Mucosa of gallbladder (tissue), 1 donor: ENCODE data around the gene JAKMIP2. TPM values are rescaled to one million over a fixed set of nuclear protein-coding genes. Genes with fewer than 3 reads are reported as not detected.
"Not testable (repeated sequence)": the region's sequence is repeated elsewhere in the genome, so short reads cannot be mapped to it uniquely, and the experiment has no call there.

Experiments used
- DNase-seq: peaks from one replicate; pipeline ENCODE4 v3.0.0-alpha.2; 2020; ENCODE audit warnings: low spot score
- total RNA-seq: library from RNA; stranded (reverse); gene quantifications from one replicate; pipeline ENCODE4 v1.2.1, GENCODE V29; 2021
- donor health status: DM: no; HTN: no; CAD: no.

The JAKMIP2 gene
- total RNA-seq, 1 donor from 2014 or later: 1.8 TPM

GRCh38 chr5:147746986-147747385, 35.5 kb downstream of the JAKMIP2 start:
- DNase-seq: no peak

- DNase-seq: no peak
Measured at GRCh38 chr5:147743678-147744374, 38.7 kb downstream of the JAKMIP2 start.

DNA sequence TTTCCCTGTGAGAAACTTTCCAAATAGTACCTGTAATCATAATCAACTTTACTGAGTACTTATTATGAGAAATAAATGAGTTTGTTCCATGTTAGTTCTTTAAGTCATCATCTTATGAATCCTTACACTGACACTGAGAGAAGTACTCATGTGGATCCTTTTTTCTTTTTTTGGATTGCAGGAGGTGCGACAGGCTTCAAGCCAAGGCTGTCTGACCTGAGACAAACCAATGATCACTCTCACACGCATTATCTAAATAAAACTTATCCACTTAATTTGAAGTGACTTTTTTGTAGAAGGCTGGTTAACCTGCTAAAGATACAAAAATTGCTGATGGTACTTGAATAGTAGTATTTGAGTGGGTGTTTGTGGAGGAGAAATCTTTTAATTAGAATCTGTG, 39.5 kb downstream of the JAKMIP2 start:
- DNase-seq: no peak

- DNase-seq: no peak
Measured at GRCh38 chr5:147742151-147742550, 40.4 kb downstream of the JAKMIP2 start.

- DNase-seq: no peak
Measured at GRCh38 chr5:147740864-147741263, 41.7 kb downstream of the JAKMIP2 start.

DNA sequence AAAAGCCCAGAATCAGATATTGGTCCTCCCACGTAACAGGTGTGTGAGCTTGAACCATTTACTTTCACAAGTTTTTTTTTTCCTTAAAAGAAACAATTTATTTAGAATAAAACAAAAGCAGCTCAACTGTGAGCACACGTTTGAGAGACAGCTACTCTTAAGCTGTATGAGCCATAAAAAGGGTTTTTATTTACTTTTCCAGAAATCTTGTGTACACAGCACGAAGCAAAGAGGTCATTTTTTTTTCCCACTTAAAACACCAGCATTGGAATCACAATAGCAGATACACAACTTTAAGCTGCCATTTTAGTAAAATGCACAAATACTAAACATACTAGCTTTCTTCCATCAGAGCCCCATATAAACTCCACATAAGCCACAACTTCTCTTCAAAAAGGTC, 44.6 kb downstream of the JAKMIP2 start:
- DNase-seq: no peak

- no peak for DNase-seq
Measured at GRCh38 chr5:147735621-147736125, 46.9 kb downstream of the JAKMIP2 start.

DNA sequence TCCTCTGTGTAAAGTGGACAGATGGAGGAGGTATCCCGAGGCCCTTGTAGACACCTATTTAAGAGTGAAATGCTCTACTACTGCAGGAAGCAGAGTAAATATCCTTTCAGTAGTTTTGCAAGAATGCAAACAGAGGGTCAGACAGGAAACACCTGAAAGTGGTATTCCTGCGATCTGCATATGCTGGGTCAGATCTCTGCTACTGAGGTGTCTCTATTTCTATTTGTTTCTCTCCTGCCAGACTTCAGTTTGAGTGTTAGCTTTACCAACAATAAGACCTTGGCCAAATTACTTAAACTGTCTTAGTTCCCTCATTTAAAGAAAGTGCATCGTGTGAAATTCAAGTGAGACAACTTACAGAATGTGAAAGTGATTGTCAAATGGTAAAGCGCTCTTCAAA, 47.6 kb downstream of the JAKMIP2 start:
- DNase-seq: no peak

- DNase-seq: no peak
Measured at GRCh38 chr5:147733075-147733474, 49.5 kb downstream of the JAKMIP2 start.

- no peak for DNase-seq
Measured at GRCh38 chr5:147732291-147732883, 50.1 kb downstream of the JAKMIP2 start.

DNA sequence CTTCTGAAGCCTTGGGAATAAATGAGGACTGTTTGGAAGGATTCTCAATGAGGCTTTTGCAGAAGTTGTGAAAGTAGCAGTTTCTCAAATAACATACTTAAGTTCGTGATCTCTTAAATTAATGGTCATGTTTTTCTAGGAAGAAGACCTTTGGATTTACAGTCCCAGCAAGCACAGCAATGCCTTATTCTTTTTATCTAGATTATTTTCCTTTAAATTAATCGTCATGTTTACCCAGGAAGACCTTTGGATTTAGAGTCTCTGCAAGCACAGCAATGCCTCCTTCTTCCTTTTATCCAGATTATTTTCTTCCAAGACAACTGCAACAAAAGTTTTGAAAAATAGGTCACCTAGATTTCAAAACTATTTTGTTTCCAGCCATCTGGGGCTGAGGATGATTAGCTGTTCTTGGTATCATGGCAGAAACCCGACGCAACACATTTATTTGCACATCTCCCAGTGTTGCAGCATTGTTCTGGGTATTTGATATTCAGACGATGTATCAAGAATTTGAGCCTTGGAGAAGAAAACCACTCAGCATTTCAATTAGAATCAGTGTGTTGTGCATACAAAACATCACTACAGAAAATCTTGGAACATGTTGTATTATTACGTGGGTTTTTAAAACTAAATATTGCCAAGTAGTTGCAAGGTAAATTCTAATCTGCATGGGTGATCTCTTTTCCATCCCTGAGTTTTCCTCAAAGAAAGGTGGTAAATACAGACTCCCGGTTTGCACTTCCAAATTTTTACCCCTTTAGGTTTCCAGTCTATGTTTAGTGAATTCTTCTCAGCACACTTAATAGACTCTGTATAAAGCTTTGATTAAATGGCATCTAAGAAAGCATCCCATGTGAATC, 50.9 kb downstream of the JAKMIP2 start:
- DNase-seq: no peak

- DNase-seq: no peak
Measured at GRCh38 chr5:147727200-147727599, 55.3 kb downstream of the JAKMIP2 start.

GRCh38 chr5:147721191-147721960, 61.2 kb downstream of the JAKMIP2 start:
- DNase-seq: not testable (repeated sequence)

- DNase-seq: no peak
Measured at GRCh38 chr5:147713550-147714295, 68.8 kb downstream of the JAKMIP2 start.

GRCh38 chr5:147712598-147712997, 69.9 kb downstream of the JAKMIP2 start:
- no peak for DNase-seq

DNA sequence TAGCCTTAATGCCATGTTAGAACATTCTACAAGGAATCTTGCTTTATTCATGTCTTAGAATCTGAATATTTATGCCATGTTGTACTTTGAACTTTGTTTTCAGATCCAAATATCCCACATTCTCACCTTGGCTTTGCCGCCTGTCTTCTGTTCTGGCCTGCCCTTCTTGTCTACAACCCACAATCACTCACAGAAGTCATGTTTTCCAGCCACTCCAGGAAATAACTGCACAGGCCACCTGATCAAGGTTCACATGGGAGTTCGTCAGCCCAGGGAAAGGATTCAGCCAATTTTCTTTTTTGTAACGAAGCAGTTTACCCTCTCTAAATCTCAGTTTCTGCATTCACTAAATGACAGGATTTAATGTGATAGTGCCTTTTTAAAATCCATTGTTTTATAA, 70.5 kb downstream of the JAKMIP2 start:
- DNase-seq: peak; percentile 13

- no peak for DNase-seq
Measured at GRCh38 chr5:147711019-147711418, 71.5 kb downstream of the JAKMIP2 start.

GRCh38 chr5:147708708-147709107, 73.8 kb downstream of the JAKMIP2 start:
- no peak for DNase-seq

DNA sequence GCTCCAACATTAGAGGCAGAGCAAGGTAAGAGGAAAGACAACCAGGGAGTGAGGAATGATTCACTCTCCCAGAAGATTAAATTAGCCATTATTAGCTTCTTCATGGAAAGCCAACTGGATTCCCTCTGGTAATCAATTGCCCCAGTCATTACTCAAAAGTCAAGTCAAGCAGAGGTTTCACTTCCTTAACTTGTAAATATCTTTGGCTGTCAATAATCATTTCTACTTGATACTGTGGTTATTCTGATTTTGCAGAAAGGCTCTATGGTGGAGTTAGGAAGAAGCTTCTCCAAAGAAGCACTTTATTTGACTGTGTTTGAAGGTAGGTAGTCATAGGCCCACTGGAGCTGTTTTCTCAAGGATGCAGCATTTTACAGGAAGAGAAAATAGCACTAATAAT, 78.0 kb downstream of the JAKMIP2 start:
- no peak for DNase-seq

DNA sequence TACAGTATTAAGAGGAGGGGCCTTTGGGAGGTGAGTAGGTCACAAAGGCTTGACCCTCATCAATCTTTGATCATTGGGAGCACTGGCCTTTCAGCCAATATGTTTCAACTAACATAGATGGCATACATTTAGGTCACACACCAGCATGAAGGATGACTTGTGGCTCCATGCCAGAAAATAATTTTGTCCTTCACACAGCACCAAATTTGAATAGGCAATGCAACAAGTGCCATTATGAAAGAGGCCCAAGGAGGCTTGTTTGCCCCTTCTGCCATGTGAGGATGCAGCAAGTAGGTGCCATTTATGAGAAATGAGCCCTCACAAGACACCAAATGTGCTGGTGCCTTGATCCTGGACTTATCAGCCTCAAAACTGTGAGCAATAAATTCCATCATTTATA, 81.1 kb downstream of the JAKMIP2 start:
- no peak for DNase-seq

- no peak for DNase-seq
Measured at GRCh38 chr5:147699496-147700088, 82.9 kb downstream of the JAKMIP2 start.
